Activated CD4-positive, alpha-beta memory T cell treated with anti-CD3 and anti-CD28 coated beads, Interleukin-2, amount 10 ng/mL, durations not matched to agents 7 days and 5 days (primary cell): Measurements from ENCODE around the gene RNASE1. TPM values are rescaled to one million over a fixed set of nuclear protein-coding genes. Genes with fewer than 3 reads are reported as not detected.
A peak's percentile ranks its signal among the peaks of the same experiment; 100 is the strongest.
"Not testable (repeated sequence)": the region's sequence is repeated elsewhere in the genome, so short reads cannot be mapped to it uniquely, and the experiment has no call there.

Source experiments
- CTCF ChIA-PET: fragments of 350-600 bp; sonication (Branson Sonifier 250); formaldehyde crosslinking; loops from one replicate; lab custom pipeline; 2021; ENCODE audit warnings: antibody characterized with exemption, inconsistent platforms; lab: Charles Lee
- POLR2A ChIA-PET: fragments of 350-600 bp; sonication (Branson Sonifier 250); formaldehyde crosslinking; loops from one replicate; lab custom pipeline; 2021; ENCODE audit warnings: antibody characterized with exemption; lab: Charles Lee
- DNase-seq: peaks from one replicate; pipeline ENCODE4 v3.0.0-alpha.2; 2020
- H3K27ac Mint-ChIP-seq: one replicate; pipeline ENCODE4 v1.8.0; 2021; ENCODE audit warnings: mild to moderate bottlenecking, mixed read lengths
- H3K27me3 Mint-ChIP-seq: one replicate; pipeline ENCODE4 v1.8.0; 2021; ENCODE audit warnings: mixed read lengths
- H3K36me3 Mint-ChIP-seq: one replicate; pipeline ENCODE4 v1.8.0; 2021; ENCODE audit warnings: low read depth, mixed read lengths
- H3K4me1 Mint-ChIP-seq: one replicate; pipeline ENCODE4 v1.8.0; 2021; ENCODE audit warnings: mixed read lengths
- H3K4me3 Mint-ChIP-seq: one replicate; pipeline ENCODE4 v1.8.0; 2021; ENCODE audit warnings: mild to moderate bottlenecking, mixed read lengths
- H3K9me3 Mint-ChIP-seq: one replicate; pipeline ENCODE4 v1.8.0; 2021; ENCODE audit warnings: mixed read lengths
- total RNA-seq, 2 experiments: library from RNA; stranded (reverse); gene quantifications; one replicate each; pipeline ENCODE4 v1.2.3, GENCODE V29; 2021

RNASE1 gene
- total RNA-seq, 2 experiments from 2014 or later, result not detected

DNA sequence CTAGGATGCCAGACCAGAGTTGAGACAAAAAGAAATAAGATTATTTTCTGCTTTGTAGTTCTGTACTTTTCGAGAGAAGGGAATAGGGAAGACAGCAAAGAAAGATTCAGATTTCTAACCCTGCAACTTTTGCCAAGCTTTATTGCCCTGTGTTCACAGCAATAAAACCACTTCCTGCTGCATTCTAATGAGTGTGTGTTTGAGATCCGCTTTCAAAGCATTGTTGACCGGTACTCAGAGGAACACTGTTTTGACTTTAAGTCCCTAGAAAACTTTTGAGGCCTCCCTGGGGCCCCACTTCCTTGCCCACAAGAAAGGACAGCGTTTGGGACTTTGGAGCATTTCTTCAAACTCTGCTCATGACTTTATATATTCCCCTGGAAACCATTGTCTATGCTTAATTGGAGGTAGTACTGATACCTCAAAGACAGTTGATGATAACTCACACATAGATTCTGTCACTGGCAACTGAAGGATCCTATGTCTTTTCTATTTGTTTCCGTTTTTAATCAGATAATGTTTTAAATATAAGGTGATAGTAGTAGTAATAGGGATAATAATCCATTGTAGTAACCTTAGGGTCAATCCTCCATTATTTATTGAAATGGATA is 20.3 kb downstream of the RNASE1 start:
- CTCF ChIA-PET, result interaction anchor here (0.8 to 1.0 kb wide), 2 partner anchors 91 to 188 kb away, joined by 3 to 4 read pairs; no protein-coding TSS in a partner anchor
- peak overlapping the region; percentile 87 for H3K27ac Mint-ChIP-seq
- H3K36me3 Mint-ChIP-seq, result no peaks in the 10 kb centered on the region
- peak overlapping the region; percentile 69 for H3K4me3 Mint-ChIP-seq
- DNase-seq, result peak; percentile 30
- H3K4me1 Mint-ChIP-seq, result peaks cover 31% of the 10 kb centered on the region
- POLR2A ChIA-PET, result interaction anchor here (0.8 to 1.4 kb wide), 5 partner anchors 10 to 439 kb away, joined by 3 to 5 read pairs (median 3); partner anchors contain the start of genes PARP2 and RNASE4
- H3K27me3 Mint-ChIP-seq, result no peaks in the 10 kb centered on the region
- peaks cover 2% of the 10 kb centered on the region for H3K9me3 Mint-ChIP-seq

DNA sequence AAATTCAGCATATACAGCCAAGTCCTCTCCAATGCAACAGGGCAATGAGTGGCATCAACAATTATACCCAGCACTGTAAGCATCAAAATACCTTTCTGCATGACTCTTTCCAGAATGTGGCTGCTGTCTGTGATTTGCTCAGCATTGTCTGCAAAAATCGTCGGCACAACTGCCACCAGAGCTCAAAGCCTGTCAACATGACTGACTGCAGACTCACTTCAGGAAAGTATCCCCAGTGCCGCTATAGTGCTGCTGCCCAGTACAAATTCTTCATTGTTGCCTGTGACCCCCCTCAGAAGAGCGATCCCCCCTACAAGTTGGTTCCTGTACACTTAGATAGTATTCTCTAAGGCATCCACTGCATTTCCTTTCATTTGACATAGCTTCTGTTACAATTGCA is 20.8 kb downstream of the RNASE1 start:
- DNase-seq, result peak; percentile 32
- ChIA-PET CTCF (interaction anchor here (0.8 to 1.0 kb wide), 2 partner anchors 92 to 189 kb away, joined by 3 to 4 read pairs; no protein-coding TSS in a partner anchor), POLR2A (interaction anchor here (0.8 to 1.4 kb wide), 5 partner anchors 11 to 439 kb away, joined by 3 to 5 read pairs (median 3); partner anchors contain the start of genes PARP2 and RNASE4)

DNA sequence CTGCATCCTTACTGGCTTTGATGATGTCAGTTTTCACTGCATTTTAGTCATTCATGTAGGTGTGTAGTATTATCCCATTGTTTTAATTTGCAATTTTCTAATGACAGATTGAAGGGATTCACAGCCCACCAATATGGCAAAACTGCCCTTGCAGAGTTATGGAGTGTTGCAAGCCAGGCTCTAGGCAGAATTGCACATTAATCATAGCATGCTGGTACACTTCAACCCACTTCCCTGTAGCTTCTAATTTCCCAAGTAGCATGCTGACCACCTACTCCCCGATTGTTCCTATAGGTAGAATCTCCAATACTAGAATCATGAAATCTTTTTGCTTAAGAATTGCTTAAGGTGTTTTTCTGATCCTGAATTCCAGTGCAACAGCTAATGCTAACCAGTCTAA is 26.7 kb downstream of the RNASE1 start:
- CTCF ChIA-PET, result no interaction called here
- Mint-ChIP-seq H3K36me3 (no peaks in the 10 kb centered on the region), H3K4me1 (peaks cover 6% of the 10 kb centered on the region), H3K4me3 (no peak overlapping the region), H3K27me3 (peaks cover 6% of the 10 kb centered on the region), H3K27ac (no peak overlapping the region), H3K9me3 (peaks cover 2% of the 10 kb centered on the region)
- DNase-seq, result no peak
- POLR2A ChIA-PET, result no interaction called here

More for the DNA sequence above, 20.8 kb downstream of the RNASE1 start:
- no peaks in the 10 kb centered on the region for H3K27me3 Mint-ChIP-seq
- peak overlapping the region; percentile 69 for H3K4me3 Mint-ChIP-seq
- H3K27ac Mint-ChIP-seq, result peak overlapping the region; percentile 87
- H3K4me1 Mint-ChIP-seq, result peaks cover 31% of the 10 kb centered on the region
- H3K36me3 Mint-ChIP-seq, result no peaks in the 10 kb centered on the region
- peaks cover 2% of the 10 kb centered on the region for H3K9me3 Mint-ChIP-seq

DNA sequence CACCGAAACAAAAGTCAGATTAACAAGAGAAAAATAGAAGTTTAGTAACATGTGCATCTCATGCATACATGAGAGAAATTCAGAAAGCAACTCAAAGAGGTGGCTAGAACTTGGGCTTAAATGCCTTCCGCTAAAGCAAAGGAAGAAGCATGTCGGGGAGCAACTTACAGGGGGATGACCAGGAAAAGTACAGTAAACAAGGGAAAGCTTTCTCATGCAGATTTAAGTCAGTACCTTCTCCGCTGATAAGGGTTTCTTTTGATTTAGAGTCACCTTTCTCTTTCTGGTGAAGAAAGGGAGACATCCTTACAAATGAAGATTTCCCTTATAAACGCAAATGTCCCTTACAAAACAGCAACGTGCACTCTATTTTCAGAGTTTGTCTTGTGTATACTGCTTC is 27.6 kb downstream of the RNASE1 start:
- Mint-ChIP-seq H3K36me3 (no peaks in the 10 kb centered on the region), H3K27ac (no peak overlapping the region), H3K9me3 (peaks cover 2% of the 10 kb centered on the region), H3K4me3 (no peak overlapping the region), H3K4me1 (peaks cover 3% of the 10 kb centered on the region), H3K27me3 (peaks cover 6% of the 10 kb centered on the region)
- CTCF ChIA-PET, result no interaction called here
- no peak for DNase-seq
- POLR2A ChIA-PET, result no interaction called here

DNA sequence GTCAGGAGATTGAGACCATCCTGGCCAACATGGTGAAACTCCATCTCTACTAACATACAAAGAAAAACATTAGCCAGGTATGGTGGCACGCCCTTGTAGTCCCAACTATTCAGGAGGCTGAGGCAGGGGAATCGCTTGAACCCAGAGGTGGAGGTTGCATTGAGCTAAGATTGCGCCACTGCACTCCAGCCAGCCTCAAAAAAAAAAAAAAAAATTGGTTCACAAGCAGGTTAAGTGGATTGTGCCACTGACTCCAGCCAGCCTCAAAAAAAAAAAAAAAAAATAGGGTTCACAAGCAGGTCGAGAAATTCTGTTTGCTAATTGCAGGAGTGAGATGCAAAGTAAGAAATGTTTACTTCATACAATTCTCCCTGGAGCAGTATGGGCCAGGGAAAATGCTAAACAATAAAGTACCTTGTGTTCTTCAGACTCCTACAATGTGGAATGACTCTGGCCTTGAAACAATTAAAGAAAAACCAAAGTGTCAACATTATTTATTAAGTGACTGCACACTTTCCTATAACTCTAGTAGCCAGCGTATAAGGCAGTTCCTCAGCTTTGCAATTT is 28.3 kb downstream of the RNASE1 start:
- Mint-ChIP-seq H3K9me3 (no peaks in the 10 kb centered on the region), H3K27me3 (peaks cover 6% of the 10 kb centered on the region), H3K4me3 (no peak overlapping the region), H3K36me3 (no peaks in the 10 kb centered on the region), H3K27ac (no peak overlapping the region), H3K4me1 (no peaks in the 10 kb centered on the region)
- POLR2A ChIA-PET, result no interaction called here
- no peak for DNase-seq
- CTCF ChIA-PET, result no interaction called here

DNA sequence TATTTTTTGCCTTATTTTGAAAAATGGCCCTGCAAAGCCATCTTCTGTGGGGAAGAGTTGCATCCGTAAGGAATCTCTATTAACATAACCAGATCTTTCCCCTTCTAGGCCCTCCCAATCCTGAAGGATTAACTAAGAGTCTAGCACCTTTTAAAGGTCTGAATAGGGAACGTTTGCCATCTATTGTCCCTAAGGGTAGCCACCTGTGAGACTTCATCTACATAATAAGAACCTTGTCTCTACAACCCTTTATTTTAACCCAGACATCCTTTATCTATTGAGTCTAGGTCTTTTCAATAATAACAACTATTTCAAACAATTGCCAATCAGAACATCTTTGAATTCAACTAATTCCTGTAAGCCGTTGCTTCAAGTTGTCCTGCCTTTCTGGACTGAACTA is 30.0 kb downstream of the RNASE1 start:
- H3K36me3 Mint-ChIP-seq, result no peaks in the 10 kb centered on the region
- ChIA-PET CTCF (no interaction called here), POLR2A (no interaction called here)
- H3K4me1 Mint-ChIP-seq, result no peaks in the 10 kb centered on the region
- H3K27ac Mint-ChIP-seq, result no peak overlapping the region
- H3K9me3 Mint-ChIP-seq, result no peaks in the 10 kb centered on the region
- peaks cover 6% of the 10 kb centered on the region for H3K27me3 Mint-ChIP-seq
- no peak overlapping the region for H3K4me3 Mint-ChIP-seq
- DNase-seq, result no peak

DNA sequence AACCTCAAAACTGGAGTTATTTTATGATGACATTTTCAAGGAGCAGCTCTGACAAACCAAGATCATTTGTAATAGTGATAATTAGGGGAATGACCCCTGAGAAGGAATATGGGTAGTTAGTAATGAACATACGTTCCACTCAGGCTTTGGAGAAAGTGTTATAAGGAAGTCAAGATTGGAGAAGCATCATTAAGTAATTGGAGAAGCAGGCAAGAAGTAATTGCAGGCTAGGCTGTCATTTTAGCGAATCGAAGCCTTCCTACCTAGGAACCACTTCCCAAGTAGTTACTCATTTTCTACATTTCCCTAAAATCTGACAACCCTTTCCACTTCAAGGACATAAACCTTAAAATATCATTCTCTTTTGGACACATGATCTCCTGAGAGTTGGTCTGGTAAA is 33.2 kb downstream of the RNASE1 start:
- Mint-ChIP-seq H3K27ac (no peak overlapping the region), H3K4me3 (no peak overlapping the region), H3K9me3 (no peaks in the 10 kb centered on the region), H3K27me3 (no peaks in the 10 kb centered on the region), H3K36me3 (no peaks in the 10 kb centered on the region), H3K4me1 (no peaks in the 10 kb centered on the region)
- no peak for DNase-seq
- ChIA-PET CTCF (no interaction called here), POLR2A (no interaction called here)

DNA sequence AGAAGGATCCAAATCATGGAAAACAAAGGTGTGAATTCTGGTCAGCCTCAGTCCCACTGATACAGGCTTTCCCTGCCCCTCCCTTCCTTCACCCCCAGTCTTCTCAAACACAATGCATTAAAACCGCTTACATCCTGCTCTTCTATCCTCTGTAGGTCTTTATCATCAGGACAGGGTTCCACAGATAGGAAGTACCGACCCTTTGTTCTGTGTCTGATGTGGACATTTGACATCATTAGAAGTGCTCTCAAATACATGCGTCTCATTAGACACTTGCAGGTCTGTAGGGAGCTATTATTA is 34.1 kb downstream of the RNASE1 start:
- Mint-ChIP-seq H3K4me3 (no peak overlapping the region), H3K36me3 (no peaks in the 10 kb centered on the region), H3K4me1 (no peaks in the 10 kb centered on the region), H3K9me3 (no peaks in the 10 kb centered on the region), H3K27me3 (no peaks in the 10 kb centered on the region), H3K27ac (no peak overlapping the region)
- ChIA-PET CTCF (no interaction called here), POLR2A (no interaction called here)
- DNase-seq, result no peak

DNA sequence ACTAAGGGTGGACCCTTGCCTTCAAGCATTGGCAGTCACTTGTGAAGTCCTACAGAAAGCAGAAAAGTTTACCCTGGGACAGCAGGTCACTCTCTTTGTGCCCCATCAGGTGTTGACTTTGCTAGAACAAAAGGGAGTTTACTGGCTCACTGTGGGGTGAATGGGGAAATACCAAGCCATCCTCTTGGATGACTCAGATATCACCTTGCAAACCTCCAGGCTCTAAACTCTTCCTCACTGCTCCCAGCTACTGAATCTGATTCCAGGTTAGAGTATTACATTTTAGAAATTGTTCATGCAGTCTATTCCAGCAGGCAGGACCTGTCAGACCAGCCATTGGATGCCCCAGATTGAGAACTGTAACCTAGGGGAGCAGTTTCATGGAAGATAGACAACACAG is 41.7 kb downstream of the RNASE1 start:
- no peaks in the 10 kb centered on the region for H3K4me1 Mint-ChIP-seq
- H3K27ac Mint-ChIP-seq, result no peak overlapping the region
- no peak for DNase-seq
- CTCF ChIA-PET, result interaction anchor here (0.5 kb wide), 1 partner anchor 86 kb away, joined by 3 read pairs; no protein-coding TSS in a partner anchor
- POLR2A ChIA-PET, result interaction anchor here (0.5 kb wide), 1 partner anchor 733 kb away, joined by 3 read pairs; no protein-coding TSS in a partner anchor
- no peaks in the 10 kb centered on the region for H3K9me3 Mint-ChIP-seq
- H3K4me3 Mint-ChIP-seq, result no peak overlapping the region
- H3K27me3 Mint-ChIP-seq, result no peaks in the 10 kb centered on the region
- H3K36me3 Mint-ChIP-seq, result no peaks in the 10 kb centered on the region

DNA sequence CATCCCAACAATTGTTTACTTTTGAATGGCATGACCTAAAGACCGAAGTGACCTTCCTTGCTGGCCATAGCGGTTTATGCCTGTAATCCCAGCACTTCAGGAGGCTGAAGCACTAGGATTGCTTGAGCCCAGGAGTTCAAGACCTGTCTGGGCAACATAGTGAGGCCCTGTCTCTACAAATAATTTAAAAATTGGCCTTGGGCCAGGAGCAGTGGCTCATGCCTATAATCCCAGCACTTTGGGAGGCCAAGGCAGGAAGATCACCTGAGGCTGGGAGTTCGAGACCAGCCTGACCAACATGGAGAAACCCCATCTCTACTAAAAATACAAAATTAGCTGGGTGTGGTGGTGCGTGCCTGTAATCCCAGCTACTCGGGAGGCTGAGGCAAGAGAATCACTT is 43.2 kb downstream of the RNASE1 start:
- H3K36me3 Mint-ChIP-seq, H3K4me3 Mint-ChIP-seq, H3K4me1 Mint-ChIP-seq, H3K27ac Mint-ChIP-seq, DNase-seq, CTCF ChIA-PET, H3K9me3 Mint-ChIP-seq, H3K27me3 Mint-ChIP-seq, POLR2A ChIA-PET: not testable (repeated sequence)

DNA sequence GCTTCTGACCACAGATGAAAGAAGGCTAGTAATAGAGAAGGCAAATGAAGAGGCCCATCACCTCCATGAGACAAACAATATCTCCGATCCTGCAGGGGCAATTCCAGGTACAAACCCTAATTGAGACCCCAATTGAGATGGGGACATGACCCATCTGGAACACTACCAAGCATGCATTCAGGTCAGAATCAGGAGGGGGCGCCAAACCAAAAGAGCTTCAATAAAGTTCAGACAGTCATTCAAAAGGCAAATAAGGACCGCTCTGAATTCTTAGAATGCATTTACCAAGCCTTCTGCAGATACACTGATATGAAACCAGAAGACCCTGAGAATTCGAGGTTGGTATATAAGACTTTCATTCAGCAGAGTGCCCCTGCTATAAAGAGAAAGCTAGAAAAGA is 44.7 kb downstream of the RNASE1 start:
- ChIA-PET CTCF (interaction anchor here (1.3 to 1.4 kb wide), 2 partner anchors 101 to 213 kb away, joined by 4 read pairs; no protein-coding TSS in a partner anchor), POLR2A (interaction anchor here (0.6 to 0.9 kb wide), 2 partner anchors 24 to 257 kb away, joined by 3 read pairs; no protein-coding TSS in a partner anchor)
- H3K4me1 Mint-ChIP-seq, result no peaks in the 10 kb centered on the region
- H3K27me3 Mint-ChIP-seq, result no peaks in the 10 kb centered on the region
- no peak overlapping the region for H3K27ac Mint-ChIP-seq
- peaks cover 2% of the 10 kb centered on the region for H3K9me3 Mint-ChIP-seq
- no peaks in the 10 kb centered on the region for H3K36me3 Mint-ChIP-seq
- peak; percentile 32 for DNase-seq
- H3K4me3 Mint-ChIP-seq, result no peak overlapping the region

DNA sequence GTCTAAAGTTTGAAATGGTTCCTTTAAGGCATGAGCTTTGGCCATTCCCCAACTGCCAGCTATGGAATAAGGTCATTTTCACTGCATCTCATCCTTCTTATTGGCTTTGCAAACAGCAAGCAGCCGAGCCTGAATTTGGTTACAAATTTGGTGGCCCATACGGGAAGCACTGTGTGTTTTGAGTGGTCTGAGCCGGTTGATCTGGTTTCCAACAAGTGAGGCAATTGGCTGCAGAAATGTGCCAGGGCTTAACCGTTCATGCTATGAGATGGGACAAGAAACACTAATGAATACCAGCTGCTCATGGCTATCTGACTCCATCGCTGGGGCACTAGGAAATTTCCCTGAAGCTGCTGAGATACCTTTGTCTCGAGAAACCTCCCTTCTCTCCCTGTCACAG is 47.6 kb downstream of the RNASE1 start:
- Mint-ChIP-seq H3K36me3 (peaks cover 15% of the 10 kb centered on the region), H3K4me1 (peaks cover 6% of the 10 kb centered on the region), H3K27me3 (no peaks in the 10 kb centered on the region), H3K27ac (no peak overlapping the region), H3K9me3 (peaks cover 12% of the 10 kb centered on the region), H3K4me3 (no peak overlapping the region)
- ChIA-PET CTCF (no interaction called here), POLR2A (no interaction called here)
- no peak for DNase-seq

DNA sequence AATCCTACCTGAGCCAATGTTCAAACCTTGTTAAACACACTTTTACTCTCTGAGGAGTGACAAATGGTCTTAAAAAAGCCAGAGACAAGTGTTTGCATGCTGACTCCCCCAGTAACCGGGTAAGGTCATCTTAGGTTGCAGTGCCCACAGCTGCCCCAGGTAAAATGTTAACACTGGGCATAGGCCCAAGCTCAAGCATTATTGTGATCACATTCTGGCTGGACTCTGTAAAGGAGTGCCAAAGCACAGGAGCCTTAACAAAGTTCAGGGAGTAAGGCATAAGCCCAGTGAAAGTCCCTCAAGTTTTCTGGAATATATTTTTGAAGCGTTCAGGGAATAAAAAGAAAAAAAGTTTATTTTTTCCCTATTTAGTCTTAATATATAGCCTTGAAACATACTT is 48.3 kb downstream of the RNASE1 start:
- Mint-ChIP-seq H3K27ac (no peak overlapping the region), H3K36me3 (peaks cover 15% of the 10 kb centered on the region), H3K4me3 (no peak overlapping the region), H3K9me3 (peaks cover 12% of the 10 kb centered on the region), H3K4me1 (peaks cover 12% of the 10 kb centered on the region), H3K27me3 (no peaks in the 10 kb centered on the region)
- DNase-seq, result no peak
- CTCF ChIA-PET, result no interaction called here
- POLR2A ChIA-PET, result interaction anchor here (0.5 kb wide), 1 partner anchor 12 kb away, joined by 4 read pairs; no protein-coding TSS in a partner anchor
